Kidney epithelial cell (primary cell): Measurements from ENCODE around the gene TAF1. TPM values are rescaled to one million over a fixed set of nuclear protein-coding genes. Genes with fewer than 3 reads are reported as not detected.
"Not testable (repeated sequence)": the region's sequence is repeated elsewhere in the genome, so short reads cannot be mapped to it uniquely, and the experiment has no call there.

ENCODE experiments used
- DNase-seq: peaks from one replicate; pipeline ENCODE4 v3.0.0-alpha.2; 2010; ENCODE audit warnings: low read depth
- H3K27me3 ChIP-seq: 2 replicates; pipeline ENCODE4 v1.6.0; 2011; ENCODE audit warnings: low read length; ENCODE audit not compliant: control insufficient read depth, insufficient read depth
- H3K36me3 ChIP-seq: 2 replicates; pipeline ENCODE4 v1.5.1; 2011; ENCODE audit warnings: low read length; ENCODE audit not compliant: control insufficient read depth, insufficient read depth
- H3K4me3 ChIP-seq: 2 replicates; pipeline ENCODE4 v1.5.1; 2011; ENCODE audit warnings: low read depth, mild to moderate bottlenecking, control low read depth, low read length
- total RNA-seq: library from RNA; depleted of rRNA; stranded (reverse); fragments of >200 nt; gene quantifications from 2 replicates; pipeline ENCODE4 v1.2.3, GENCODE V29; 2015
- TF ChIP-seq, protein P1 (sequence below): IDR thresholded peaks from 2 replicates; pipeline ENCODE4 v1.5.1; 2011; ENCODE audit warnings: mild to moderate bottlenecking, moderate library complexity, low read length, control low read depth, inconsistent platforms; ENCODE audit not compliant: insufficient read depth, poor library complexity, severe bottlenecking

TAF1 gene
- total RNA-seq, 1 donor from 2014 or later, result 19.9 TPM

DNA sequence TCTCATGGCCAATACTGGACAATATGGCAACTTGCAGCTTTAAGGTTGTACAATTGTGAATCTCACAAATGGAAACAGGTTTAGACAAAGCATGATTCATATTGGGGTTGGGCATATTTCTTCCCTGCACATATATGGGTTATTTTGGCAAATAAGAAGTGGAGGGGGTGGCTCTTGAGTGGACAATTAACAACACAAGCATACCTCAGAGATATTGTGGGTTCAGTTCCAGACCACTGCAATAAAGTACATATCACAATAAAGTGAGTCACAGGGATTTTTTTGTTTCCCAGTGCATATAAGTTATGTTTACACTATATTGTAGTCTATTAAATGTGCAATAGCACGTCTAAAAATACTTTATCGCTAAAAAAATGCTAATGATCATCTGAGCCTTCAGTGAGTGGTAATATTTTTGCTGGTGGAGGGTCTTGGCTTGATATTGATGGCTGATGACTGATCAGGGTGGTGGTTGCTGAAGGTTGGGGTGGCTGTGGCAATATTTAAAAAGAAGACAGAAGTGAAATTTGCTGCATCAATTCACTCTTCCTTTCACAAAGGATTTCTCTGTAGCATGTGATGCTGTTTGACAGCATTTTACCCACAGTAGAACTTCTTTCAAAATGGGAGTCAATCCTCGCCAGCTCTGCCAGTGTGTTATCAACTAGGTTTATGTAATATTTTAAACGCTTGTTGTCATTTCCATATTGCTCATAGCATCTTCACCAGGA is 116.2 kb downstream of the TAF1 start:
- Histone ChIP-seq H3K4me3 (no peak overlapping the region), H3K36me3 (no peaks in the 10 kb centered on the region), H3K27me3 (no peaks in the 10 kb centered on the region)
- TF ChIP-seq, protein P1, sequence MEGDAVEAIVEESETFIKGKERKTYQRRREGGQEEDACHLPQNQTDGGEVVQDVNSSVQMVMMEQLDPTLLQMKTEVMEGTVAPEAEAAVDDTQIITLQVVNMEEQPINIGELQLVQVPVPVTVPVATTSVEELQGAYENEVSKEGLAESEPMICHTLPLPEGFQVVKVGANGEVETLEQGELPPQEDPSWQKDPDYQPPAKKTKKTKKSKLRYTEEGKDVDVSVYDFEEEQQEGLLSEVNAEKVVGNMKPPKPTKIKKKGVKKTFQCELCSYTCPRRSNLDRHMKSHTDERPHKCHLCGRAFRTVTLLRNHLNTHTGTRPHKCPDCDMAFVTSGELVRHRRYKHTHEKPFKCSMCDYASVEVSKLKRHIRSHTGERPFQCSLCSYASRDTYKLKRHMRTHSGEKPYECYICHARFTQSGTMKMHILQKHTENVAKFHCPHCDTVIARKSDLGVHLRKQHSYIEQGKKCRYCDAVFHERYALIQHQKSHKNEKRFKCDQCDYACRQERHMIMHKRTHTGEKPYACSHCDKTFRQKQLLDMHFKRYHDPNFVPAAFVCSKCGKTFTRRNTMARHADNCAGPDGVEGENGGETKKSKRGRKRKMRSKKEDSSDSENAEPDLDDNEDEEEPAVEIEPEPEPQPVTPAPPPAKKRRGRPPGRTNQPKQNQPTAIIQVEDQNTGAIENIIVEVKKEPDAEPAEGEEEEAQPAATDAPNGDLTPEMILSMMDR, result no peak
- DNase-seq, result no peak

DNA sequence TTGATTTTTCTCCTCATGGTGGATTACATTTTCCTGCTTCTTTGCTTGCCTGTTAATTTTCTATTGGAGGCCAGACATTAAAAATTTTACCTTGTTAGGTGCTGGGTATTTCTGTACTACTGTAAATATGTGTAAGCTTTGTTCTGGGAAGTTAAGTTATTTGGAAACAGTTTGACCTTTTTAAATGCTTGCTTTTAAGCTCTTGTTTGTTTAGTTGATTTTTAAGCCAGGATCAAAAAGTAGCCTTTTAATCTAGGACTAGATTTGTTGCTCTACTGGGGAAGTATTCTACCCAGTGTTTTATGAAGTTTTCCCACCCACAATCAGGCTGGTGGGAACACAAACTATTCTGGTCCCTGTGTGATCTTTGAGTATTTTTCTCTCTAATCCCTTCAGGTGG is 121.7 kb downstream of the TAF1 start:
- no peaks in the 10 kb centered on the region for H3K36me3 ChIP-seq
- TF ChIP-seq, protein P1, result no peak
- DNase-seq, result no peak
- H3K27me3 ChIP-seq, result no peaks in the 10 kb centered on the region
- H3K4me3 ChIP-seq, result no peak overlapping the region

GRCh38 chrX:71489540-71489939 is 123.4 kb downstream of the TAF1 start:
- TF ChIP-seq, protein P1, result no peak
- H3K4me3 ChIP-seq, result no peak overlapping the region
- H3K27me3 ChIP-seq, result no peaks in the 10 kb centered on the region

GRCh38 chrX:71492231-71493065 is 126.3 kb downstream of the TAF1 start:
- Histone ChIP-seq H3K36me3 (no peaks in the 10 kb centered on the region), H3K4me3 (peak overlapping the region; percentile 32), H3K27me3 (no peaks in the 10 kb centered on the region)
- DNase-seq, result no peak
- TF ChIP-seq, protein P1, result no peak

More at GRCh38 chrX:71489540-71489939, 123.4 kb downstream of the TAF1 start:
- H3K36me3 ChIP-seq, result no peaks in the 10 kb centered on the region
- DNase-seq, result no peak

GRCh38 chrX:71493111-71493613 is 127.0 kb downstream of the TAF1 start:
- TF ChIP-seq, protein P1, result no peak
- Histone ChIP-seq H3K27me3 (no peaks in the 10 kb centered on the region), H3K36me3 (no peaks in the 10 kb centered on the region), H3K4me3 (no peak overlapping the region)
- DNase-seq, result no peak

DNA sequence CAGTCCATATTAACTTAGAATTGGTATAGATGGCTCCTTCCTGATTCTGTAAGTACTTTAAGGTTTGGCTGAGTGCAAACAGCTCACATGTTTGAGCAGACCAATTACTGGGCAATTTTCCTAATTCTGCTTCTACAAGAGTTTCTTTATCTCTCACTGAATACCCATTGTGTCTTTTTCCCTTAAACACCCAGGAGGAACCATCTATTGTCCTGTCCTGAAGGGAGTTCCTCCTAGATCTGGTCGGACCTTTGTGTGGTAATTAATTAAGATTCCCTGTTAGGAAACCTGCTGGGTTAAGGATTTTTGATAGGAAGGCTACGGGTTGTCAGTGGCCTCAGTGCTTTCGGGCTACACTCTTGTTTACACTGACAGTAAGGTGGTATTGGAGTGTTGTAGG is 129.8 kb downstream of the TAF1 start:
- not testable (repeated sequence) for DNase-seq, H3K36me3 ChIP-seq, H3K27me3 ChIP-seq, H3K4me3 ChIP-seq
